Hippocampal formation (tissue), 2 donors: ENCODE measurements around the gene TERT.
"Not testable (repeated sequence)": the region's sequence is repeated elsewhere in the genome, so short reads cannot be mapped to it uniquely, and the experiment has no call there.

Experiments used
- DNase-seq, 2 donors: peaks; one replicate each; lab custom pipeline; 2025; lab: John Stamatoyannopoulos, UW

Gene TERT

DNA sequence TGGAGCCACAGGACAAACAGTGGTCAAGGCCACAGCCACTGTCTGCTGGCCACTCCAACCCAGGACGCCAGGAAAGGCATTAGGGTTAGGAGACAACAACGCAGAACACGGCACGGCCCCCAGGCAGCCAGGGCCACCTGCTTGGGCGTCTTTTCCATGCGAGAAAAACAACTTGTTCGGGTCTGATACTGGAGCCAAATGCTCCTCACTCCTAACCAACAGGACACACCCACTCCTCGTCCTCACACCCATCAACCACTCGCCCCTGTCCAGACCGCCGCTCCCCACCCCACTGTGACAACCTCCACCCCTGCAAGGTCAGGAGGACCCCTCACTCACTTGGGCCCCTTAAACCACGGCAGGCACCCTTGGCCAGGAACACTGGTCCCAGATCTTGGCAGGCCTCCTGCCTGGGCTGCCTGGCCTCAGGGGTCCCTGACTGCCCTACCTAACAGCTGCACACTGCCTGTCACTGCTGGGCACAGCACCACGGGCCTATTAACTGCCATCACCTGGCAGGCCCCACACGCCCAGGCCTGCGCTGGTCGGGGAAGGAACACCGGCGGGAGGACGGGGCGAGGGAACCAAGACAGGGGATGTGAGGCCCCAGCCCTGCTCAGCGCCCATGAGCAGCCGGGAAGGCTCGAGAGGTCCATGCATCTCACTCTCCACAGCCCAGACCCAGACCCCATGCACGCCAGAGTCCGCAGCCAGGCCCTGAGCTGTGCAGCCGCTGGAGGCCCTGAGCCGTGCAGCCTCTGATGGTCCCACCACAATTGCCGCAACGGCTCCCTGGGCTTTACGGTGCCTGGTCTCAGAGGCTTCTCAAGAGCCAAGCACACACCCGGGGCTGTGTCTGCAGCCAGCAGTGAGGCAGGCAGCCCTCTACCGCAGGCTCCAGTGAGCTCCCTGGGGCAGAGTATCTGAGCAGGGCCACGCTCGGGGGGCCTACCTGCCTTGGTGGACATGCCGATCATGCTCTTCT is 36.3 kb upstream of the TERT start:
- no peak for DNase-seq

DNA sequence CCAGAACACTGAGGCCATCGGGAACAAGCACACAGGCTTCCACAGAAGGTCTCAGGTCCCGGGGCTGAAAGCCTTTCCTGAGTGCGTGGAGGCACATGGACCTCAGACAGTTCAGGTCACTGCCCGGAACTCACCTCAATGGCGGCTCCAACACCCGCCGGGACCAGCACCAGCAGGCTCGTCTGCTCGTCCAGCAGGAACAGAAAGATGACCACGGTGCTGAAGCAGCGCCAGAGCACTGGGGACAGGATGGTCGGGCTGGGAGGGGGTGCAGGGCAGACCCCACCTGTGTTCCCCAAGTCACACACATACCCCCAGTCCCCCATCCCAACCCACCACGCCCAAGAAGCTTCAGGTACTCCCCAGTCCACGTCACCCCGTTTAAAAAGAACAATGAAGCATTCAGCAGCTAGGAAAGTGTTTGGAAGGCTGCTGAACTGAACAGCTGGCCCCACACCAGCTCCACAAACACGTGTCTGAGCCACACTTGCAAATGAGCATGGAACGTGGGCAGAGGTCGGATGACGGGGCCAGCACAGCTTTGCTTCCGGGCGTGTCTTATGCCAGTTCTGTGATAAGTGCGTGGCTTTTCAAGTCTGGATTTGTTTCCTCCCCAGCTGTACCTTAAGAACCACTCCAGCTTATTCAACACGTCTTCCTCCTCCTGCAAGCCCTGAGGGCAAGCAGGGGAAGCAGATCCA is 35.4 kb upstream of the TERT start:
- DNase-seq: no peak

DNA sequence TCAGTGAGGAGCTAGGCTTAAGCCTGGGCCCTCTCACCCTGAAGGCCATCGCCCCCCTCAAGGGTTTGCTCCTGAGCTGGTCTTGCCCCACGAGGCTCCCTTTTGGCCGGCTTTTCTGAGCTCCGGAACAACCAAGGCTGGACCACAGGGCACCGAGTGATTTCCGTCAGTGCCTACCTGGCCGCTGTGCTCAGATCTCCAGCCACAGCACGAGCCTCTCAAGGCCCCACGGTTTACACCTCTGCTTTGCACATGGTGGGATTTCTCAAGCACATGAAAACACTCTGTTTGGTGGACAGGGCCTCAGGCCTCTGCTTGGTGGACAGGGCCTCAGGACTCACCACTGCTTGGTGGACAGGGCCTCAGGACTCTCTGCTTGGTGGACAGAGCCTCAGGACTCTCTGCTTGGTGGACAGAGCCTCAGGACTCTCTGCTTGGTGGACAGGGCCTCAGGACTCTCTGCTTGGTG is 34.3 kb upstream of the TERT start:
- no peak for DNase-seq

DNA sequence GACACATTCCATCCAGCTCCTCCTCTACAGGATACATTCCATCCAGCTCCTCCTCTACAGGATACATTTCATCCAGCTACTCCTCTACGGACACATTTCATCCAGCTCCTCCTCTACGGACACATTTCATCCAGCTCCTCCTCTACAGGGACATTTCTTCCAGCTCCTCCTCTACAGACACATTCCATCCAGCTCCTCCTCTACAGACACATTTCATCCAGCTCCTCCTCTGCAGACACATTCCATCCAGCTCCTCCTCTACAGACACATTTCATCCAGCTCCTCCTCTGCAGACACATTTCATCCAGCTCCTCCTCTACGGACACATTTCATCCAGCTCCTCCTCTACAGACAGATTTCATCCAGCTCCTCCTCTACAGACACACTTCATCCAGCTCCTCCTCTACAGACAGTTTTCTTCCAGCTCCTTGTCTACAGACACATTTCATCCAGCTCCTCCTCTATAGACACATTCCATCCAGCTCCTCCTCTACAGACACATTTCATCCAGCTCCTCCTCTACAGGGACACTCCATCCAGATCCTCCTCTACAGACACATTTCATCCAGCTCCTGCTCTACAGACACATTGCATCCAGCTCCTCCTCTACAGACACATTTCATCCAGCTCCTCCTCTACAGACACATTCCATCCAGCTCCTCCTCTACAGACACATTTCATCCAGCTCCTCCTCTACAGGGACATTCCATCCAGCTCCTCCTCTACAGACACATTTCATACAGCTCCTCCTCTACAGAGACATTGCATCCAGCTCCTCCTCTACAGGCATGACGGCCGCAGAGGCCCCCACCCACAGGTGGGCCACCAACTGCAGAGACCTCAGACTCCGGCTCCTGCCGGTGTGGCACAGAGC is 33.6 kb upstream of the TERT start:
- not testable (repeated sequence) for DNase-seq

DNA sequence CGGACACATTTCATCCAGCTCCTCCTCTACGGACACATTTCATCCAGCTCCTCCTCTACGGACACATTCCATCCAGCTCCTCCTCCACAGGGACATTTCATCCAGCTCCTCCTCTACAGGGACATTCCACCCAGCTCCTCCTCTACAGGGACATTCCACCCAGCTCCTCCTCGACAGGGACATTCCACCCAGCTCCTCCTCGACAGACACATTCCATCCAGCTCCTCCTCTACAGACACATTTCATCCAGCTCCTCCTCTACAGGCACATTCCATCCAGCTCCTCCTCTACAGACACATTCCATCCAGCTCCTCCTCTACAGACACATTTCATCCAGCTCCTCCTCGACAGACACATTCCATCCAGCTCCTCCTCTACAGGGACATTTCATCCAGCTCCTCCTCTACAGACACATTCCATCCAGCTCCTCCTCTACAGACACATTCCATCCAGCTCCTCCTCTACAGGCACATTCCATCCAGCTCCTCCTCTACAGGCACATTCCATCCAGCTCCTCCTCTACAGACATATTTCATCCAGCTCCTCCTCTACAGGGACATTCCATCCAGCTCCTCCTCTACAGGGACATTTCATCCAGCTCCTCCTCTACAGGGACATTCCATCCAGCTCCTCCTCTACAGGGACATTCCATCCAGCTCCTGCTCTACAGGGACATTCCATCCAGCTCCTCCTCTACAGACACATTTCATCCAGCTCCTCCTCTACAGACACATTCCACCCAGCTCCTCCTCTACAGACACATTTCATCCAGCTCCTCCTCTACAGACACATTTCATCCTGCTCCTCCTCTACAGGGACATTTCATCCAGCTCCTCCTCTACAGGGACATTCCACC is 32.3 kb upstream of the TERT start:
- not testable (repeated sequence) for DNase-seq

DNA sequence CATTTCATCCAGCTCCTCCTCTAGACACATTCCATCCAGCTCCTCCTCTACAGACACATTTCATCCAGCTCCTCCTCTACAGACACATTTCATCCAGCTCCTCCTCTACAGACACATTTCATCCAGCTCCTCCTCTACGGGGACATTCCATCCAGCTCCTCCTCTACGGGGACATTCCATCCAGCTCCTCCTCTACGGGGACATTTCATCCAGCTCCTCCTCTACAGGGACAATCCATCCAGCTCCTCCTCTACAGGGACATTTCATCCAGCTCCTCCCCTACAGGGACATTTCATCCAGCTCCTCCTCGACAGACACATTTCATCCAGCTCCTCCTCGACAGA is 31.6 kb upstream of the TERT start:
- DNase-seq: not testable (repeated sequence)

DNA sequence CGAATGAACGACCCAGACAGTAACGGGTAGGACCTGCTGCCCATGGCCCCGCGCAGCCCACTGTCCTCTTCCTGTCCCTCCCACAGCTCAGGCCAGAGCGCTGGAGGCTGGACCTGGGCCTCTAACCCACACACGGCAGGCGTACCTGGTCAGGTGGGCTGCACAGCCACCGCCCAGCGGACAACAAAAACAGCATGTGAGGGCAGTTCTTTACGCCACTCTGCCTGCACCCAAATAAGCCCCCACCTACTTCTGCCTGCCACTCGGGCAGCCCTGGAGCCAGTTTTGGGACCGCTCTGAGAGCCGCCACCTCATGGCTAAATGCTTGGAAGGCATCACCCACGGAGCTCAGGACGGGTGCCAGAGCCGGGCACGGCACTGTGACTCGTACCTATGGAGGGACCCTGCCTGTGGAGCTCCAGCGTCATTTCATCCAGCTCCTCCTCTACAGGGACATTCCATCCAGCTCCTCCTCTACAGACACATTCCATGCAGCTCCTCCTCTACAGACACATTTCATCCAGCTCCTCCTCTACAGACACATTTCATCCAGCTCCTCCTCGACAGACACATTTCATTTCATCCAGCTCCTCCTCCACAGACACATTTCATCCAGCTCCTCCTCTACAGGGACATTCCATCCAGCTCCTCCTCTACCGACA is 31.1 kb upstream of the TERT start:
- no peak for DNase-seq

DNA sequence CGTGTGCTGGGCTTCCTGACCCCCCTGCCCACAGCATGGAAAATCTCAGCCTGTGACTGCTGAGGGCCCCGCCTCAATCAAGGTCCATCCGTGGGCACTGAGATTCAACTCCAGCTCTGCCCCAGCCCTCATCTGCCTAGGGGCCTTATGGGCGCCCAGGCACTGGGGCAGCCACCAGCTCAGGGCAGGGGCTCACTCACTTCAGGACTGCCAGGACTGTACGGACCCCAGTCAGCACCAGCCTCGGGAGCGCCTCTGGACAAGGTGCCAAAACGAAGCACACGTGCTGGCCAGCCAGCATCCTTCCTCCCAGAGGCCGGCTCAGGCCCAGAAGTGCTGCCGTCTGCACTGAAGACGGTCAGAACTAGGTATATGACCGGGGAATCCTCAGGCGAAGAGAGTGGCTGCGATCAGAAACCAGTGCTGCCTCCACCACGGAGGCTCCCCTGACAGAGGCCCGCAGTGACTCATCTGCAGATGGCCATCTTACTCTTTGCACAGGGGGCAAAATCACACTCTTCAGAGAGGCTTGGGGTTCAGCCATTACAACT is 30.4 kb upstream of the TERT start:
- no peak for DNase-seq

DNA sequence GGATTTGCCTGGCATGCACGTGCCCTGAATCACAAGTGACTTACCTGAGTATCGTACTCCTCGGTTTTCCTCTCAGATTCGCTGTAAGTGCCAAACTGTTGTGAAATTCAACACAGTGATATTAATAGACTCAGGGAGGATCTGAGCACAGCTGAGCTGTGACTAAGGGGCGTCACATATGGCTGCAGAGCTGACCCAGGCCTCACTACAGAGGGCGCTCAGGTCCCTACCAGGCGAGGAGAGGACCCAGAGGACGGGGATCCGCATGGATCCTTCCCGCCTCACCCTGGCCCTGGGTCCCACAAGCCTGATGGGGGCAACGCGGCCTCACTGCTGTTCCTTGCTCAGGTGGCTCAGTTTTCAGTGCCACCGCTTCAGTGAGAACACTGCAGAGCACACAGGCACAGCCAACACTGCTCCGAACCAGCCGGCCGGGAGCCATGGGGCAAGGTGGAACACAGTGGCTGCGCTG is 29.9 kb upstream of the TERT start:
- DNase-seq: no peak

DNA sequence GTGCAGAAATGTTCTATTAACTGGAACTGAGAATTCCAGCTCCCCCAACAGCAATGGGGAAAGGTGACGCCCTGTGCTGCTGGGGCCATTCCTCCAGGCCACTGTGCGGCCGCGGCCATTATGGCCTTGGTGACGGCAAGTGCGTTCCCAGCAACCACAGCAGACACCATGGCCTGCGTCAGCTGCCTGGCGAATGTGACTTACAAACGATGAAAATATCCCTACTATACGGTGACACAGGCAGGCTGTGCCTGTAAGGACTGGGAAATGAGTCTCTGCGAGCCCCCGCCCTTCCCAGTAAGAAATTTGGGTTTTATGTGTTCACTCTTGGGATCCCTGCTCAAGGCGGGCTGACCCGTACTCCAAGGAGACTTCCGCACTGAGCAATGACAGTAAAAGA is 29.4 kb upstream of the TERT start:
- DNase-seq: no peak

DNA sequence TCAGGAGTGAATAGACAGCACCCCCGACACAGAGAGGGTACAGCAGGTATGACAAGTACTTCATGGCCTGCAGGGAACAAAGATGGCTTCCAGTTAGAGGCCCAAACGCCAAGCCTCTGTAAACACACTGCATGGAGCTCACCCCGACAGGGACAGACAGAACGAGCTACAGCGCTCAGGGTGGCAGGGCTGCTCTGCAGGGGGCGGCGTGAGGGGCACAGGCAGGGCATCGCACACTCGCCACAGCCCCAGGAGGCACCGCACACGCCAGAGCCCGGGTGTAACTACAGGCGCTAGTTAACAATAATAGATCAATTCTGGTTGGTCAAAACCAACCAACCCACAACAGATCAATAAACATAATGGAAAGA is 28.9 kb upstream of the TERT start:
- DNase-seq: no peak

DNA sequence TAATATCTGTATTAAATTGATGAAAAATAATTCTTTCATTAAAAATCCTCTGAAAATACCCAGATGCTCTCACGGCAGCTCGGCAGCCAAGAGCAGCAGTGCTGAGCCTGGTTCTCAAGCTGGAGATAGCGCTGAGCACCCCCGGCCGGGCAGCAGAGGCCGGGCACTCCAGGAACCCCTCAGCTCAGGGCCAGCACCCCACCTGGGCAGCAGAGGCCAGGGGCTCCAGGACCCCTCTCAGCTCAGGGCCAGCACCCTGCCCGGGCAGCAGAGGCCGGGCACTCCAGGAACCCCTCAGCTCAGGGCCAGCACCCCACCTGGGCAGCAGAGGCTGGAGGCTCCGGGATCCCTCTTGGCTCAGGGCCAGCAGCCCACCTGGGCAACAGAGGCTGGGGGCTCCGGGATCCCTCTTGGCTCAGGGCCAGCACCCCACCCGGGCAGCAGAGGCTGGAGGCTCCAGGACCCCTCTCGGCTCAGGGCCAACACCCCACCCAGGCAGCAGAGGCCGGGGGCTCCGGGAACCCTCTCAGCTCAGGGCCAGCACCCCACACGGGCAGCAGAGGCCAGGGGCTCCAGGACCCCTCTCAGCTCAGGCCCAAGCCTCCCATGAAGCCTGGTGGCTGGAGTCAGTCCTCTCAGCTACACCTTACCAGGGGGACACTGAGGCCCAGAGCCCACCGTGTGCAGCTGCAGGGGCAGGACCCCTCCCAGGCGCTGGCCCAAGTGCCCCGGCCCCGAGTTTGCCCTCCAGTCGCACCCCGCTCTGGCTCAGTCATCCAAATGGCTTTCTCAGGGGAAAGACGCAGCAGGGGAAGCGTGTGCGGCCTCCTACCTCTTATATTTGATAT is 28.3 kb upstream of the TERT start:
- no peak for DNase-seq

DNA sequence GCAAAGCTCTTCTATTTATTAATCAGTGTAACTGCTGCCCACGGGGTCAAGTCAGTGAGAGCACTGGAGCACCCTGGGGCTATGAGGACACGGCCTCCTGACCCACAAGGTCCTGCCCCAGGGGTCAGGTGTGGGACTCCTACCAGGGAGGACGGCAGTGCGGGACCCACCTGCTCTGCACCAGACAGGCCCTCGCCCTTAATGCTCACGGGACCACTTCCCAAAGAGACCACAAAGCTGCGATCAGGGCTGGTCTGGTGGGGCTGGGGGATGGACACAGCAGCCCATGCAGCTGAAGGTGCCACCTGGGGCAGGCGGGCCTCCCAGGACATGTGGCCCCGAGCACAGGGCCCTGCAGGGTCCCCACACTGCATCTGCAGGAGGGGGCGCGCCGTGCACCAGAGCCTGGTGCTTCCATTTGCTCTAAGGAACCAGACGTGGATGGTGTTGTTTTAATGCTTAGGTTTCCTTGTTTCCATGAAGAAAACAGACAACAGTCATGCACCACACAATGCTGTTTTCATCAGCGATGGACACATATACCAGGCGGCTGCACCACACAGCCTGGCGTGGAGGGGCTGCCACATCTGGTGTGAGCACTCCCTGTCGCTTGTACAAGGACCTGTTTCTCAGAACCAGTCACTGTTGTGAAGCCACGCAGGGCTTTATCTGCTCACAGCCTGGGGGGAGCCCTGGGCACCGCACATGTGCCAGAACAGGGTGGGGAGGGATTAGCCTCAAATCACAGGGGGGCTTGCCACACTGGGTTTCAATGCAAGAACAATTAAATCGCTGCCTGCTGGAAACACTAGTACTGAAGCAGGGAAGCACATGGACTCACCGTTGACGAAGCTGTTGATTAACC is 27.4 kb upstream of the TERT start:
- DNase-seq: no peak

DNA sequence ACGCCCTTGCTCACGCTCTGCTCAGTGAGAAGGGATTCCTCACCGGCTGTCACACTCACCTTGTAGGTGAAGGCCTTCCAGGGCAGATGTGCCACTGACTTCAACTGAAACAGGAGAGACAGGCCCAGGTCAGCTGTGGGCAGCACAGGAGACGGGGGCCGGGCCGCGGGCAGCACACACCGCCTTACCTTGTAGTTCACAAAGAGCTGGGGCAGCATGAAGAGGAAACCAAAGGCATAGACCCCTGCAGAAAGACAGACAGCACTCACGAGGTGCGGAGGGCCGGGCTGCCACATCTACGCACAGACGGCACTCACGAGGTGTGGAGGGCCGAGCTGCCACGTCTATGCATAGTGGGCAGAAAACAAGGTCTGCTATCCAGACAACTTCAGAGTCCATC is 26.7 kb upstream of the TERT start:
- DNase-seq: no peak

DNA sequence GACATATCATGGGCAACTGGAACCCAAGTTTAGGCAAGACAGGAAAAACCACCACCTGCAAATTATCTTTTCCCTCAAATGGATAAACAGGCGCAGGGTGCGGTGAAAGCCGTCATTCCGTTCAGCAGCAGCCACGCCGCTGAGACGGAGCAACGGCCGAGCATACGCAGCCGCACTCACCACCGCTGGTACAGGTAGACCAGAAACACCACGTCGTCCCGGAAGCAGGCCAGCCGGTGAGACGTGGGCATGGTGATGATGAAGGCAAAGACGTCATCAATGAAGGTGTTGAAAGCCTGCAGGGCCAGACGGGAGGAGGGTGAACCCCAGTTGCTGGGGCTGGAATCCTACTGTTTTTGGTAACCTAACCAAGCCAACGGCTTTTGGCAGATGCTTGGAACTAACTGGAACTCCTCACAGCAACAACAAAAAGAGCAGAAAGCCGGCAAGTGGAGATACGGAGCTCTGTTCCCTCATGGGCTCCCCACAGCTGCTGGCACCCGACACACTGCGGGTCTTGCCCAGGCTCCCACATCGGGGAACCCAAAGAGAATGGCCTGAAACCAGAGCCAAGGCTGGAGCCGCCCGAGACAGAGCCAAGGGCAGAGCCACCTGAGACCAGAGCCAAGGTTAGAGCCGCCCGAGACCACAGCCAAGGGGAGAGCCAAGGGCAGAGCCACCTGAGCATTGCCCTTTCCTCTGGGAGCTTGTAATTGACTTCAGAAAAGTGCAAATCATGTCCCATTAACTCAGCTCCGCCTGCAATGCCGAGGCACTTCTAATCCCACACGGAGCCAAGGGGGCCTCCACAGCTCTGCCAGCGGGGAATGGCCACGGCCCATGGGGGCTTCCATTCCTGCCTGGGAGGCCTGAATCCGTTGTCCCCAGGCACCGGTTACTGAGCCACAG is 25.8 kb upstream of the TERT start:
- no peak for DNase-seq

DNA sequence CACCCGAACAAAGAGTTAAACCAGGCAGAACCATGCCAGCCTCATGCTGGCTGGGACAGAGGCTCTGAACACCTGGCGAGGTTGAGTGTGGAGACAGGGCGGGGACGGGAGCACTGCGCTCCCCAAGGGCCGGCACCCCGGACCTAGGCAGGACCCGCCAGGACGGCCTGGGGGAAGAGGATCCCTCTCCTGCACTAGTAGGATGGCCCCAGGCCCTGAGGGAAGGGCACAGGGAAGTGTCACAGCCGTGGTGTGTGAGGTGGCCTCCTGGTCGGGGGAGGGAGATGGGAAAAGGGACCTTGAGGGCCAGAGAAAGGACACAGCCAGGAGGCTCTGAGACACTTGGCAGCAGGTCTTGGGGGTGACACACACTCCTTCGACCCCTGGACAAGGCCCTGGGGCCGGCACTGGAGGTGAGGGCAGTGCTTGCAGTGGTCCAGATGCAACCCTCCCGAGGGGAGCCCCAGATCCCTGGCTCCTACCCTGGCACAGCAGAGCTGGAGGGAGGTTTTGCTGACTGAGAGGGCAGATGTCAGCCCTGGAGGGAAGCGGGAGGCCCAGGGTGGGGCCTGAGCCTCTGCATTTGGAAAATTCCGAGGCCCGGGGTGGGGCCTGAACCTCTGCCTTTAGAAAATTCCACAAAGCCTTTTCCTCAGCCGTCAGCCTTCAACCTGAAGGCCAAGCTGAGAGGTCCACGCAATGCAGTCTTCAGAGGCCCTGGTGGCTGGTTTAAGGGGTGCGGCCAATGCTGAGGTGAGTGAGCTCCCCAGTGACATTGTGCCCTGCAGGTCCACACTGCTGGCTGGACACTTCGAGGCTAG is 24.8 kb upstream of the TERT start:
- no peak for DNase-seq
